NCI-H446 (cell line): ENCODE results near the gene SMIM41.
A peak's percentile ranks its signal among the peaks of the same experiment; 100 is the strongest.
"Not testable (repeated sequence)": the region's sequence is repeated elsewhere in the genome, so short reads cannot be mapped to it uniquely, and the experiment has no call there.

Experiments used
- DNase-seq, 2 experiments: peaks; one replicate each; lab custom pipeline; 2025; lab: John Stamatoyannopoulos, UW

SMIM41 gene

GRCh38 chr12:52085682-52086180 lies 6.2 kb downstream of the SMIM41 start:
- no peak for DNase-seq

DNA sequence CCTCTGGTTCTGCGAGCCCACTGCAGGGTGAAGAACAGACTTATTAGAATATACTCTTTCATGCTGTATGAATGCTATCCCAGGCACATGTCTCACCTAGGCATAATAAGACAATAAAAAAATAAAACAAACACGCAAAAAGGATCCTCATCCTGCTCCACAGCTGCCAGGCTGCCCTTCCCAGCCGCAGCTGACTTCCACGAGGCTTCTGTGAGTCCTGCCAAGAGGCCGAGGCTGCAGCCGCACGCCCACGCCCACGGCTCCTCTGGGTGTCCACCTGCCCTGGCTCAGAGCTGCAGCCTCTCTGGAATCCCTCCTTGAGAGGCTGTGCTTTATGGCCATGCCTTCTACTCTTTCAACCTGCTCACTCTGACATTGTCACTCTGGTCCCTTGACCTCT lies 6.9 kb downstream of the SMIM41 start:
- DNase-seq: no peak

DNA sequence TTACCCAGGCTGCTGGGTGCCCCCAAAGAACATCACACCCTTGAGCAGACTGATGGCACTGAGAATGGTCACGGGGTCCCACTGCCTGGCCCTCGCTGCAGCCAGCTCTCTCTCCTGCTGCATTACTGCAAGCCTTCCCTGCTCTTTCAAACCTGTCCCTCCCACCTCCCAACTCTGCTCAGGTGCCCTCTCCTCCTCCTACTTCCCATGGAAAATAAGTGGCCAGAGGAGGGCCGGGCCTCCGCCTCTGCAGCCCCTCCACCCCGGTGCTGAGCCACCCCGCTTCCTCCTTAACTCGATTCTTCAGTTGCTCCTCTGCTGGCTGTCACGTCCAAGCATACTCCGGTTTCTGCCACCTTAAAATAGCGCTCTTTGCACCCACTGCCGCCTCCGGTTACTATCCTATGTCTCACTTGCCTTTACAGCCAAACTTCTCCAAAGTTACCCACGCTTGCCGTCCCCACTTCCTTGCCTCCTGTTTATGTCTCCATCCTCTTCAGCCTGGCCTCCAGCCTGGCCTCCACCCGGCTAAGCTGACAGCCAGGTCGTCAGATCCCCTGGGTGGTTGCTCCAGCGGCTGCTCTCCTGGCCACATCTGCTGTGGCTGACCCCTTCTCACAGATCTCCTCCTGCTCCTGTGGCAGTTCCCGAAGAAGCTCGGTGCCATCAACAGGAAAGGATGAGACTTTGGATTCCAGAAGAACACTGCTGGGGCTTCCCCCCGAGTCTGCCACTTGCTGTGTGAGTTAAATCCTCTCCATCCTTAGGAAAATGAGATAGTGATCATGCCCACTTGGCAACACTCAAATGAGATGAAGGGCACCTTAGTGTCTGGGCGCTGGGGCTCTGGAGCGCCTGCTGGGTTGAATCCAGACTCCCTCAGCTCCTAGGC lies 7.7 kb downstream of the SMIM41 start:
- DNase-seq: no peak

- DNase-seq: no peak
Measured at GRCh38 chr12:52087961-52088820, 8.7 kb downstream of the SMIM41 start.

DNA sequence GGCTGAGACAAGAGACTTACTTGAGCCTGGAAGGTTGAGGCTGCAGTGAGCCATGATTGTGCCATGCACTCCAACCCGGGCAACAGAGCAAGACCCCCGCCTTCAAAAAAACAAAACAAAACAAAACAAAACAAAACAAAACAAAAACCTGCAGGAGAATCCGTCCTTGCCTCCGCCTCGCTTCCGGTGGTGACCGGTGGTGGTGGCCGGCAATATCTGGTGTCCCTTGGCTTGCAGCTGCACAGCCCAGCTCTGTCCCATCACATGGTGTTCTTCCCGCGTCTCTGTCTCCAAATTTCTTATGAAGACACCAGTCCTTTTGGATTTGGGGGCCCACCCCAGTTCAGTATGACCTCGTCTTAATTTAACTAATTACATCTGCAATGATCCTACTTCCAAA lies 10.0 kb downstream of the SMIM41 start:
- no peak for DNase-seq

GRCh38 chr12:52090291-52090690 lies 10.8 kb downstream of the SMIM41 start:
- no peak for DNase-seq

GRCh38 chr12:52091061-52091460 lies 11.6 kb downstream of the SMIM41 start:
- no peak for DNase-seq

DNA sequence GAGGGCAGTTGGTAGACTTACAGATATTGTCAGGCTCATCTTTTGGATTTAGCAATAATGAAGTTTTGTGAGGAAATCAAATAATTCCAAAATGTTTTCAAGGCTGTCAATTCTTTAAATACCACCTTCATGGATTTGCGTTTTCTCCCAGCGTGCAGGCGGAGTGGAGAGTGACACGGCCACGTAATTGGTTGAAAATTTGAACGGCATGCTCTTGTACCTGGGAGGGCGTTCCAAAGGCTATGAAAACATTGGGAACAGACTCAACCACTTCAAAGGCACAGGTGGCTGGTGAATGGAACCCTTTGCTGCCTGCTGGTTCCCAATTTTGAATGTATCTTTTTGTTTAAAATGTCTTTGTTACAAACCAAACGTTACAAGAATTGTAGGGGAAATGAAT lies 12.4 kb downstream of the SMIM41 start:
- DNase-seq: no peak

DNA sequence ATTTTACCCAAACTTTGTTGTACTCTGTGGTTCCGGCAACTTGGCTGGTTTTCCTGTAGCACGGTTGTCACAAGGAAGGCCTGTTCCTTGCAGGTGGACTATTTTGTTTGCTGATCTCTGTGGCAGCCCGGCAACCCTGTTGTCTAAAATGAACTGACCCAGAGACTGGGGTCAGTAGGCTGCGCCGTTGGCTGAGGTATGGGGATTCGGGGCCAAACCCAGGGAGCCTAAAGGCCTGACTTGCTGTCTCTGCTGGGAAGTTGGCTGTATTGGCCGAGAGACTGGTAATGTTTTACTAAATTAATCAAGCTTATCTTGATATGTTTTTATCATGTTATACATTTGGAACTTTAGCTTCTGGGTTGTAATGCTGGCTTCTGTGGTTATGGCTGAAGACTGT lies 13.8 kb downstream of the SMIM41 start:
- no peak for DNase-seq

DNA sequence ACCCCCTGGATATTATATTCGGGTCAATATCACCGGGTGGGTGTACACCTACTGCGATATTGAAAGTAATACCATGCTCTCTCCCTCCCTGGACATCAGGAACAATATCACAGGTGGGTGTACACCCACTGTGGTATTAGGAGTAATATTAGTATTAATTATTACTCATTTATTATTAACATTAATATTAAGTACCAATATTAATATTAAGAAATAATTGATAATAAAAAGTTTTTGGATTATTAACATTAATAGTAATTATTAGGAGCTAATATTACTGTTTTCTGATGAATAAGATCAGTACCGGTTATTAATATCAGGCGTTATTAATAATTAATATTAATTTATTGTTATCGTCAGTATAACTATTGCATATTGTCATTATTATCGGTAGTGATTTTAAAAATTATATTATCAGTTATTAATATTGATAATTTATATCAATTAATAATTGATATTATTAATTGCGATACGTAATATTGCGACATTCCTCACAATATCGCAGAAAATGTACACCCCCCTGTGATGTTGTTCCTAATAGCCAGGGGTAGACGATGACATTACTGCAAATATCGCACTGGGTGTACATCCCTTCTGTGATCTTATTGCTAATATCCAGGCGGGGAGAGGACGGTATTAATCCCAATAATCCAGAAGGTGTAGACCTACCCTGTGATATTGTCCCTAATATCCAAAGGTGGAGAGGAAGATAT lies 17.0 kb downstream of the SMIM41 start:
- no peak for DNase-seq

GRCh38 chr12:52097045-52097666 lies 17.7 kb downstream of the SMIM41 start:
- DNase-seq: no peak

GRCh38 chr12:52104431-52105089 lies 25.1 kb downstream of the SMIM41 start:
- DNase-seq: not testable (repeated sequence)

DNA sequence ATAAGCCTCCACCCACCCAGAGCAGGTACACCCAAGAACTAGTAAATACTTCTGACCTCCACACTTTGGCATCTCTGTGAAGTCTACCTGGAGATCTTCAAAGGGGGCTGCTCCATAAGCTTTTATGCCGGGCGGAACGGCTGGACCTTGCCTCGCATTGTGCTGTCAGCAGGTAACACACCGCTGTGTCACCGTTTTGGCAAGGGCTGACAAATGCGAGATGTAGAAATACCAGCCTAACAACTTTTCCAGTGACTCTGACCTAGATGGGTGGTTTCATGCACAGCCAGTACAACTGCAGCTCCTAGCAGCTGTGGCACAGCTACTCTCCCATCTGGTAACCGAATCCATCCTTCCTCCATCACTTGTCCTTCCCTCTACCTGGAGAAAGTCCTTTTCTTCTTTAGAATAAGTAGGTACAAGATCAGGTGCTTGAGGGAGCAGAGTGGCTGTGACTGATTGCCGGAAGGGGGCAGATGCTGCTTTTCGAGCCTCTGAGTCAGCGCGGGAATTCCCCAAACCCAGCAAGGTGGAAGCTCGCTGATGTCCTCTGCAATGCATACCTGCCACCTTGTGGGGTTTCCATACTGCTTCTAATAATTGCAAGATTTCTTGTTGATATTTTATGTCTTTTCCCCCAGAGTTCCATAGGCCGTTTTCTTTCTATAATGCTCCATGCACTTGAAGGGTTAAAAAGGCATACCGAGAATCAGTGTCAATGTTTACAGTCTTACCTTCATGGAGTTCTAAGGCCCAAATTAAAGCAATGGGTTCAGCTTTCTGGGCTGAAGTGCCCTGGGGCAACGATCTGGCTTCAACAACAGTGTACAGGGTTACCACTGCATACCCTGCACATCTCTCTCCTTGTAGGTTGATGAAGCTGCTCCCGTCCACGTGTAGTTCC lies 37.0 kb downstream of the SMIM41 start:
- not testable (repeated sequence) for DNase-seq

GRCh38 chr12:52117806-52118475 lies 38.4 kb downstream of the SMIM41 start:
- DNase-seq: not testable (repeated sequence)

DNA sequence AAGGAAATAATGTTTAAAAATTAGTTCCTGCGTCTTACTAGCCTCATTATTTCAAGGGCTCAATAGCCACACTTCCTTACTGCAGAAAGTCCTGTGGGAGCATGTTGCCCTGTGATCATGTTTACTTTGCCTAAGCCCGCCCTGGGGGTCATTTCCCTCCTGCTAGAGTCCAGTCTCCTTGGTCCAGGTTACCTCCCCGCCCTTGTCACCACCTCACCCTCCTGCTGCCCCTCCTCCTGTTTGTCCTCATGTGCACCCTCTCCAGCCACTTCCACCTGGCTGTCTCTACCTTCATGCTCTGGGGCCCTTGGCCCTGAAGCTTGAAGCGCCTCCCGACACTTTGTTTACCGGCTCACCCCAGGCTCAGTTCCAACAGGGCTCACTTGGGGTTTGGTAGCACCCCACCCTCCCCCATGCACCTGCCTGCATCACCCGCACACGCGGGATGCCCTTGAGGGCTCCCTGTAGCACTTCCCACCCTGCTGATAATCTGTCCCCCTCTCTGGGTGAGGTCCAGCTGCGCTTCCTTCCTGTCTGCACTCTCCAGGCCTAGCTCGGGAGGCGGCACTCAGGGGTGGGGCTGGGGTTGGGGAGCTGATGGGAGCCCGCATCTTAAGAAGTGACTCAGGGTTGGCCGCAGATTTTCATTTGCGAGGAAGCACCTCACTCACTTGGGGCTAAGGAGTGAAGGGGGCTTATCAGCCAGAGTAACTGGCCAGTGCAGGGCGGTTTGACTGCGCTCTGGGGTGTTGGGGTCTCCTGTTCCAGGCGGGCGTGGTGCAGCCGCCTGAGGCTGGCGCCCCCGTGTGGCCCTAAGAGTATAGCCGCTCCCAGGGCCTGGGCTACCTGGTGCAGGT lies 40.1 kb downstream of the SMIM41 start:
- DNase-seq: no peak

- DNase-seq: no peak
Measured at GRCh38 chr12:52120951-52121823, 41.7 kb downstream of the SMIM41 start.

DNA sequence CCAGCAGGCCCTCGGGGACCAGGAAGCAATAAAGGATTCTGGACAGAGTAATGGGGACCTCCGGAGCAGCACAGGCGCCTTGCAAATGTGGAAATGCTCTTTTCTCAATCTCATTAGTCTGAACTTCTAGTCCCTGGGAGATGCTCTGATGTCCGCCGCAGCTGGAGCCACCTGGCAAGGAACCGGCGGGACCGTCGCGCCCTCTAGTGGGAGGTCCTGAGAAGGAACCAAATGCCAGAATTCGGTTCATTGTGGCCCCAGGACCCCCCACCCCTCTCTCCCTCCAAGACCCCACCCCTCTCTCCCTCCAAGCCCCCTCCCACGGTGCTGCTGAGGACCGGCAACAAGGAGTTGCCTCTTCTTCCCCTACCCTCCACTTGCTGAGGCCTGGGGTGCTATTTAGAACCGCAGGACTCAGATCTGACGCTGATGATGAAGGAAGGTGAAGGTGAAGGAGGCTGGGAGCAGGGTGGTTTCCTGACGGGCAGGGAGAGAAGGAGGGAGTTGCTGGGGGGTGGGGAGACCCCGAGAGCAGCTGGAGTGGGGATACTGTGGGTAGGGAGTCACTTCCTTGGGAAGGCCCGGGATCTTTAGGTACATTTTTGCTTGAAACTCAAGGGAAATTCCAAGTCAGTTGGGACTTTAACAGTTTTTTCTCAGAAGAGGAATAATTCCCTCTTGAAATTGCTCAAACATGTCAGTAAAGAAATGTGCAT lies 42.5 kb downstream of the SMIM41 start:
- peak in 1 of 2 experiments; percentile 53 for DNase-seq
